ENCODE data around the gene ZFR2.

- no peak for TF ChIP-seq POLR2A (IDR thresholded peaks at IDR 0.05)
- TF ChIP-seq, protein P1, sequence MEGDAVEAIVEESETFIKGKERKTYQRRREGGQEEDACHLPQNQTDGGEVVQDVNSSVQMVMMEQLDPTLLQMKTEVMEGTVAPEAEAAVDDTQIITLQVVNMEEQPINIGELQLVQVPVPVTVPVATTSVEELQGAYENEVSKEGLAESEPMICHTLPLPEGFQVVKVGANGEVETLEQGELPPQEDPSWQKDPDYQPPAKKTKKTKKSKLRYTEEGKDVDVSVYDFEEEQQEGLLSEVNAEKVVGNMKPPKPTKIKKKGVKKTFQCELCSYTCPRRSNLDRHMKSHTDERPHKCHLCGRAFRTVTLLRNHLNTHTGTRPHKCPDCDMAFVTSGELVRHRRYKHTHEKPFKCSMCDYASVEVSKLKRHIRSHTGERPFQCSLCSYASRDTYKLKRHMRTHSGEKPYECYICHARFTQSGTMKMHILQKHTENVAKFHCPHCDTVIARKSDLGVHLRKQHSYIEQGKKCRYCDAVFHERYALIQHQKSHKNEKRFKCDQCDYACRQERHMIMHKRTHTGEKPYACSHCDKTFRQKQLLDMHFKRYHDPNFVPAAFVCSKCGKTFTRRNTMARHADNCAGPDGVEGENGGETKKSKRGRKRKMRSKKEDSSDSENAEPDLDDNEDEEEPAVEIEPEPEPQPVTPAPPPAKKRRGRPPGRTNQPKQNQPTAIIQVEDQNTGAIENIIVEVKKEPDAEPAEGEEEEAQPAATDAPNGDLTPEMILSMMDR (IDR thresholded peaks at IDR 0.05 in 4 of 5, conservative IDR thresholded peaks at IDR 0.05 in 1 of 5) = no peak
Observed at GRCh38 chr19:3904233-3904632, 35.4 kb upstream of the ZFR2 start.
